Epithelial cell of proximal tubule (primary cell): ENCODE measurements around the gene C14orf93. TPM values are rescaled to one million over a fixed set of nuclear protein-coding genes. Genes with fewer than 3 reads are reported as not detected.
"Not testable (repeated sequence)": the region's sequence is repeated elsewhere in the genome, so short reads cannot be mapped to it uniquely, and the experiment has no call there.

Source experiments
- DNase-seq: peaks from one replicate; pipeline ENCODE4 v3.0.0-alpha.2; 2011; ENCODE audit warnings: low read depth
- H3K4me3 ChIP-seq: 2 replicates; pipeline ENCODE4 v1.5.1; 2011; ENCODE audit warnings: low read depth, mild to moderate bottlenecking, low read length
- CTCF ChIP-seq: conservative IDR thresholded peaks from 2 replicates; pipeline ENCODE4 v1.5.1; 2012; ENCODE audit warnings: low read depth, mild to moderate bottlenecking, low read length
- total RNA-seq: library from RNA; depleted of rRNA; stranded (reverse); fragments of >200 nt; gene quantifications from 2 replicates; pipeline ENCODE4 v1.2.3, GENCODE V29; 2015

The C14orf93 gene
- total RNA-seq, 1 donor from 2014 or later, result 9.4 TPM

GRCh38 chr14:23018107-23018506 is 8.2 kb upstream of the C14orf93 start:
- H3K4me3 ChIP-seq, result no peak overlapping the region
- no peak for DNase-seq
- TF ChIP-seq CTCF, result no peak

- no peak for TF ChIP-seq CTCF
- H3K4me3 ChIP-seq, result no peak overlapping the region
- DNase-seq, result no peak
These were observed 7.1 kb upstream of the C14orf93 start for GRCh38 chr14:23017091-23017490.

- no peak overlapping the region for H3K4me3 ChIP-seq
- no peak for TF ChIP-seq CTCF
- no peak for DNase-seq
These were observed 5.7 kb upstream of the C14orf93 start for GRCh38 chr14:23015618-23016017.

- H3K4me3 ChIP-seq, DNase-seq: not testable (repeated sequence)
These were observed 3.8 kb upstream of the C14orf93 start for GRCh38 chr14:23013749-23014054.

GRCh38 chr14:23013054-23013748 is 3.3 kb upstream of the C14orf93 start:
- DNase-seq, result no peak
- no peak overlapping the region for H3K4me3 ChIP-seq
- TF ChIP-seq CTCF, result no peak

GRCh38 chr14:23009483-23009938 is 432 bp downstream of the C14orf93 start:
- TF ChIP-seq CTCF, result no peak
- no peak for DNase-seq
- peak overlapping the region; percentile 59 for H3K4me3 ChIP-seq

GRCh38 chr14:23008831-23009230 is 1.1 kb downstream of the C14orf93 start:
- H3K4me3 ChIP-seq, result no peak overlapping the region
- no peak for TF ChIP-seq CTCF
- no peak for DNase-seq
